Upper lobe of left lung (tissue), 4 donors: ENCODE results near the gene SLC25A42.

Experiments used
- CTCF ChIP-seq, 6 experiments: fragments of 450-650 bp in 4 of 6; fragments of 200-600 bp in 2 of 6; sonication (generic) in 2 of 6; IDR thresholded peaks; one replicate each; pipeline ENCODE4 v1.5.1; 2016 to 2019; ENCODE audit warnings: antibody characterized with exemption in 6 of 6
- POLR2AphosphoS5 ChIP-seq, 2 donors: sonication (generic); formaldehyde crosslinking; IDR thresholded peaks; one replicate each; pipeline ENCODE4 v1.5.1; 2017; ENCODE audit warnings: antibody characterized with exemption in 2 of 2

DNA sequence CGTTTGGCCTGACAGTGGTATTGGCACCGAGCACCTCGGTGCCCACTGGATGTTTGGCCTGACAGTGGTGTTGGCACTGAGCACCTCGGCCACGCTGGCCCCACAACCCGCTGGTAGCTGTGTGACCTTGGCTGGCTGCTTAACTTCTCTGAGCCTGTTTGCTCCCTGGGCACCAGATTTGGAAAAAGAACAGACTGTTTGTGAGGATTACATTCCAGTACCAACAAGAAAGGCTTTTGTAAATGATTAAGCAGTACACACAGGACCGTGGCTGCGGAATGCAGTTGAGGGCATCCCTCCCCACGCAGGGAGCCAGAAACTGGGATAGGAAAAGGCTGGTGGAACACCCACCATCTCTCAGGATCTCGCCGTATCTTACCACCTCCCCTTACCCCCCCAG, 31.9 kb downstream of the SLC25A42 start:
- TF ChIP-seq CTCF (IDR thresholded peaks at IDR 0.05) (no peak), POLR2AphosphoS5 (IDR thresholded peaks at IDR 0.05) (no peak)
